ENCODE data around the gene OR11H7.
"Not testable (repeated sequence)": the region's sequence is repeated elsewhere in the genome, so short reads cannot be mapped to it uniquely, and the experiment has no call there.

Gene OR11H7

DNA sequence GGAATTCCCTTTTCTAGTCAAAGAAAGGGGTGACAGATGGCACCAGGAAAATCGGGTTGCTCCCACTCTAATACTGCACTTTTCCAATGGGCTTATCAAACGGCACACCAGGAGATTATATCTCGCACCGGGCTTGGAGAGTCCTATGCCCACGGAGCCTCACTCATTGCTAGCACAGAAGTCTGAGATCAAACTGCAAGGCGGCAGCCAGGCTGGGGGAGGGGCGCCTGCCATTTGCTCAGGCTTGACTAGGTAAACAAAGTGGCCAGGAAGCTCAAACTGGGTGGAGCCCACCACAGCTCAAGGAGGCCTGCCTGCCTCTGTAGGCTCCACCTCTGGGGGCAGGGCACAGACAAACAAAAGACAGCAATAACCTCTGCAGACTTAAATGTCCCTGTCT lies 51.5 kb downstream of the OR11H7 start:
- not testable (repeated sequence) for FAIRE-seq
